Neural cell (in vitro differentiated cells): ENCODE measurements around the gene P2RX3. TPM values are rescaled to one million over a fixed set of nuclear protein-coding genes. Genes with fewer than 3 reads are reported as not detected.

ENCODE experiments used
- H2AFZ ChIP-seq: fragments of 200-600, 300-800 bp; sonication (generic), shearing (Covaris generic); 2 replicates; pipeline ENCODE4 v1.6.0; 2014; ENCODE audit warnings: low read depth, mild to moderate bottlenecking, antibody characterized with exemption, low read length, moderate library complexity
- H3F3A ChIP-seq: fragments of 200-600 bp; shearing (Covaris generic); 2 replicates; pipeline ENCODE4 v1.6.1; 2016; ENCODE audit warnings: mild to moderate bottlenecking, moderate library complexity, mixed read lengths, antibody characterized with exemption, low read length; ENCODE audit not compliant: insufficient read depth, poor library complexity, severe bottlenecking
- H3K27ac ChIP-seq: fragments of 200-600, 300-800 bp; sonication (generic), shearing (Covaris generic); 2 replicates; pipeline ENCODE4 v1.5.1; 2014; ENCODE audit warnings: mild to moderate bottlenecking, low read length, moderate library complexity
- H3K27me3 ChIP-seq: fragments of 300-800, 200-600 bp; sonication (generic), shearing (Covaris generic); 2 replicates; pipeline ENCODE4 v1.6.0; 2014; ENCODE audit warnings: mild to moderate bottlenecking, low read depth, low read length, moderate library complexity; ENCODE audit not compliant: insufficient read depth
- H3K36me3 ChIP-seq: fragments of 300-800, 200-600 bp; sonication (generic), shearing (Covaris generic); 2 replicates; pipeline ENCODE4 v1.5.1; 2014; ENCODE audit warnings: mild to moderate bottlenecking, antibody characterized with exemption, low read length, moderate library complexity; ENCODE audit not compliant: insufficient read depth
- H3K4me2 ChIP-seq: fragments of 300-800, 200-600 bp; sonication (generic), shearing (Covaris generic); 2 replicates; pipeline ENCODE4 v1.6.0; 2014; ENCODE audit warnings: mild to moderate bottlenecking, low read length
- H3K4me3 ChIP-seq: fragments of 300-800, 200-600 bp; sonication (generic), shearing (Covaris generic); 2 replicates; pipeline ENCODE4 v1.5.1; 2014; ENCODE audit warnings: mild to moderate bottlenecking, low read length, moderate library complexity
- H3K79me2 ChIP-seq: fragments of 200-600 bp; shearing (Covaris generic); replicated peaks from 2 replicates; pipeline ENCODE4 v1.6.0; 2014; ENCODE audit warnings: mild to moderate bottlenecking, low read length, moderate library complexity; ENCODE audit not compliant: insufficient read depth
- H3K9ac ChIP-seq: fragments of 300-800, 200-600 bp; sonication (generic), shearing (Covaris generic); 2 replicates; pipeline ENCODE4 v1.6.1; 2016; ENCODE audit warnings: mild to moderate bottlenecking, low read length, mixed read lengths
- H3K9me2 ChIP-seq: fragments of 200-600 bp; shearing (Covaris generic); 2 replicates; pipeline ENCODE4 v1.6.1; 2016; ENCODE audit warnings: mild to moderate bottlenecking, low read length, mixed read lengths; ENCODE audit not compliant: insufficient read depth
- H3K9me3 ChIP-seq: fragments of 200-600, 300-800 bp; sonication (generic), shearing (Covaris generic); 2 replicates; pipeline ENCODE4 v1.6.1; 2016; ENCODE audit warnings: mild to moderate bottlenecking, mixed run types, low read length, moderate library complexity, mixed read lengths
- H4K20me1 ChIP-seq: fragments of 200-600 bp; shearing (Covaris generic); 2 replicates; pipeline ENCODE4 v1.6.1; 2016; ENCODE audit warnings: mild to moderate bottlenecking, mixed run types; ENCODE audit not compliant: insufficient read depth
- EP300 ChIP-seq: fragments of 450-650 bp; conservative IDR thresholded peaks from 2 replicates; pipeline ENCODE4 v1.6.1; 2014; ENCODE audit warnings: antibody characterized with exemption, mild to moderate bottlenecking, moderate library complexity; ENCODE audit not compliant: poor library complexity, severe bottlenecking
- EZH2 ChIP-seq: fragments of 200-600, 300-800 bp; shearing (Covaris generic), sonication (generic); IDR thresholded peaks from 2 replicates; pipeline ENCODE4 v1.6.1; 2014; ENCODE audit warnings: antibody characterized with exemption, low read length, borderline replicate concordance, mild to moderate bottlenecking; ENCODE audit not compliant: insufficient read depth, poor library complexity, severe bottlenecking
- MXI1 ChIP-seq: fragments of 450-650 bp; conservative IDR thresholded peaks from 2 replicates; pipeline ENCODE4 v1.6.1; 2014; ENCODE audit warnings: antibody characterized with exemption, mild to moderate bottlenecking; ENCODE audit not compliant: poor library complexity, severe bottlenecking
- POLR2AphosphoS5 ChIP-seq: IDR thresholded peaks from 2 replicates; pipeline ENCODE4 v1.6.1; 2012
- RAD21 ChIP-seq: fragments of 450-650 bp; conservative IDR thresholded peaks from 2 replicates; pipeline ENCODE4 v1.6.1; 2014; ENCODE audit warnings: antibody characterized with exemption, mild to moderate bottlenecking, moderate library complexity
- REST ChIP-seq: IDR thresholded peaks from 2 replicates; pipeline ENCODE4 v1.6.1; 2012; ENCODE audit warnings: borderline replicate concordance
- SMC3 ChIP-seq: fragments of 450-650 bp; conservative IDR thresholded peaks from 2 replicates; pipeline ENCODE4 v1.6.1; 2014; ENCODE audit warnings: antibody characterized with exemption, mild to moderate bottlenecking, moderate library complexity; ENCODE audit not compliant: poor library complexity
- TAF1 ChIP-seq: IDR thresholded peaks from 2 replicates; pipeline ENCODE4 v1.6.1; 2012; ENCODE audit warnings: low read depth
- polyA plus RNA-seq: library from polyadenylated mRNA; depleted of rRNA; stranded (reverse); fragments of >200 nt; gene quantifications from 2 replicates; pipeline ENCODE4 v1.2.3, GENCODE V29; 2014
- TF ChIP-seq, protein P1 (sequence below): fragments of 450-650 bp; IDR thresholded peaks from 2 replicates; pipeline ENCODE4 v1.5.1; 2014; ENCODE audit warnings: antibody characterized with exemption, mild to moderate bottlenecking, moderate library complexity; ENCODE audit not compliant: poor library complexity, severe bottlenecking

The P2RX3 gene
- polyA plus RNA-seq, 1 donor from 2014 or later = not detected

DNA sequence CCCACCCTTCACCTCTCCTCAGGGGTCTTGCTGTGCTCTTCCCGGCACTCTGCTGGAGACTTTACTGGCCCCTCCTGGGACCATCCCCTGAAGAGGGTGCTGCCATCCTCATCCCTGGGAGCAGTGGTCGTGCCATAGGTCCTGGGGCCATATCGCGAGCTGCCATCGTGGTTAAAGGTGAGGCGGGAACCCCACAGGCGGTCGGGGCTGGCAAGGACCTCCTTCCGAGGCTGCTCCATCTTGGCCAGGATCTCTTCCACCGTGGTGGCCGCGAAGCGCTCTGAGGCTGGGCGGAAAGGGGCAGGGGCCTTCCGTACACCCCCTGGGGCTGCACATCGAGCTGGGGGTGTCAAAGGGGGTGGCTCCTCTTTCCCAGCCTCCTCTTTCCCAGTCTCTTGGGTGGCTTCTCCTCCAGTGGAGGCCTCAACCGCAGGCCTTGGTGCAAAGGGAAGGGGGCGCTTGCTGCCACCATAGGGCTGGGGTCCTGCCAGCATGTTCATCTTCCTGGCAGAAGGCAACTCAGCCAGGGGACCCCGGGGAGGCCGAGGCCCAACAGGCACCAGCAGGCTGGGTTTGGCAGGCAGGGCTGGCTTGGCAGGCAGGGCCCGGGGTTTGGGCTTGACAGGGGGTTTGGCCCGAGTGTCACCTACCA, 18.0 kb upstream of the P2RX3 start:
- H2AFZ ChIP-seq = no peak overlapping the region
- TF ChIP-seq POLR2AphosphoS5 = no peak
- TF ChIP-seq MXI1 = no peak
- no peak for TF ChIP-seq TAF1
- no peak for TF ChIP-seq SMC3
- TF ChIP-seq EZH2 = no peak
- no peak for TF ChIP-seq EP300
- TF ChIP-seq, protein P1, sequence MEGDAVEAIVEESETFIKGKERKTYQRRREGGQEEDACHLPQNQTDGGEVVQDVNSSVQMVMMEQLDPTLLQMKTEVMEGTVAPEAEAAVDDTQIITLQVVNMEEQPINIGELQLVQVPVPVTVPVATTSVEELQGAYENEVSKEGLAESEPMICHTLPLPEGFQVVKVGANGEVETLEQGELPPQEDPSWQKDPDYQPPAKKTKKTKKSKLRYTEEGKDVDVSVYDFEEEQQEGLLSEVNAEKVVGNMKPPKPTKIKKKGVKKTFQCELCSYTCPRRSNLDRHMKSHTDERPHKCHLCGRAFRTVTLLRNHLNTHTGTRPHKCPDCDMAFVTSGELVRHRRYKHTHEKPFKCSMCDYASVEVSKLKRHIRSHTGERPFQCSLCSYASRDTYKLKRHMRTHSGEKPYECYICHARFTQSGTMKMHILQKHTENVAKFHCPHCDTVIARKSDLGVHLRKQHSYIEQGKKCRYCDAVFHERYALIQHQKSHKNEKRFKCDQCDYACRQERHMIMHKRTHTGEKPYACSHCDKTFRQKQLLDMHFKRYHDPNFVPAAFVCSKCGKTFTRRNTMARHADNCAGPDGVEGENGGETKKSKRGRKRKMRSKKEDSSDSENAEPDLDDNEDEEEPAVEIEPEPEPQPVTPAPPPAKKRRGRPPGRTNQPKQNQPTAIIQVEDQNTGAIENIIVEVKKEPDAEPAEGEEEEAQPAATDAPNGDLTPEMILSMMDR = no peak
- no peak for TF ChIP-seq REST
- TF ChIP-seq RAD21 = no peak
- peaks cover 7% of the 10 kb centered on the region for H3K36me3 ChIP-seq
- H4K20me1 ChIP-seq = no peaks in the 10 kb centered on the region
- no peak overlapping the region for H3K27ac ChIP-seq
- no peaks in the 10 kb centered on the region for H3K9me3 ChIP-seq
- peaks cover 30% of the 10 kb centered on the region for H3K79me2 ChIP-seq
- H3K27me3 ChIP-seq = no peaks in the 10 kb centered on the region
- H3F3A ChIP-seq = no peaks in the 10 kb centered on the region
- H3K4me2 ChIP-seq = no peak overlapping the region
- H3K9ac ChIP-seq = no peak overlapping the region
- no peaks in the 10 kb centered on the region for H3K9me2 ChIP-seq
- H3K4me3 ChIP-seq = no peak overlapping the region

GRCh38 chr11:57320719-57321387, 17.3 kb upstream of the P2RX3 start:
- Histone ChIP-seq H3K27me3 (no peaks in the 10 kb centered on the region), H4K20me1 (no peaks in the 10 kb centered on the region), H3K9me2 (no peaks in the 10 kb centered on the region), H3K9ac (no peak overlapping the region), H3K4me3 (no peak overlapping the region), H3K79me2 (peaks cover 30% of the 10 kb centered on the region), H2AFZ (no peak overlapping the region), H3K9me3 (no peaks in the 10 kb centered on the region), H3K4me2 (no peak overlapping the region), H3K27ac (no peak overlapping the region), H3K36me3 (peaks cover 7% of the 10 kb centered on the region), H3F3A (peaks cover 2% of the 10 kb centered on the region)
- TF ChIP-seq EP300 = no peak
- TF ChIP-seq, protein P1 = no peak
- TF ChIP-seq TAF1 = no peak
- no peak for TF ChIP-seq EZH2
- TF ChIP-seq MXI1 = no peak
- TF ChIP-seq SMC3 = no peak
- no peak for TF ChIP-seq REST
- TF ChIP-seq RAD21 = no peak
- no peak for TF ChIP-seq POLR2AphosphoS5
